ENCODE data around the gene DCUN1D4. TPM values are rescaled to one million over a fixed set of nuclear protein-coding genes. Genes with fewer than 3 reads are reported as not detected.

Gene DCUN1D4
- total RNA-seq: 10 to 100 TPM; 26.1 to 36.4 TPM

DNA sequence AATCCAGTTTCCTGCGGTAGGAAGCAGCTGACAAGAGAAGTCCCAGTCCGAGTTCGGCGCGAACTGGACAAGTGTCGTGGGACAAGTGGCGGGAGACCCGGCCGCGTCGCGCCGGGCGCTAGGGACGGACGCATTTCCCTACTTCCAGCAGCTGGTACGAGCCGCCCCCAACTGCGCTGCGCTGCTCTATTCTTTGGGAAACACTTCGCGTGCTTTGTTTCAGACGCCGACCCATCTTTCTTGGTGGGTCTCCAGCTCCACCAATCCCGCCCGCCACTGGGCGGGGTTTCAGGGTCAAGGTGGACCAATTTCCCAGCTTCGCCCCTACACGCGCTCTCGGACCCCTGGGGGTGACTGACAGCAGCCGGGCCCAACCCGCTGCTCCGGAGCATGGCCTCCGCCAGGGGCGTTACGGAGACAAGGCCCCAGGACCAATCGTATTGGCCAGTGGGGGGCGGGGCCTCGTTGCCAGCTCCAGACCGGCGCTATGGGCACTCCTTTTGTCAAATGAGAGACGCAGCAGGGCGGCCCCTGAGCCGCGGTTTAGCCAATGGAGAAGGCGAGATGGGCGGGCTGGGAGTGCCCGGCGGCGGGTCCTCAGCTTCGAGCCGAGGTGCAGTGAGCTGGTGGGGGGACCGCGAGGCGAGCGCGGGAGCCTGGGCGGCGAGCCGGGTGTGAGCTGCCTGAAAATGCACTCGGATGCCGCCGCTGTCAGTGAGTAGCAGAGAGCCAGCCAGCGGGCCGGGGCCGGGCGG, at the start of gene DCUN1D4:
DCUN1D4 (plus strand) TSS at position 600 of the 755 bp plus-strand sequence; CDS start at position 690, 90 bp downstream.

Other genes with a start within 250 kb of the DCUN1D4 start
- gene LRRC66, start 177.2 kb downstream of the DCUN1D4 start, total RNA-seq: under 1 TPM; 0.12 to 0.20 TPM
- gene SGCB, start 195.1 kb downstream of the DCUN1D4 start, total RNA-seq: 1 to 10 TPM; 7.2 to 7.8 TPM
- under 1 TPM; 0.31 to 0.71 TPM for gene SPATA18, start 208.2 kb downstream of the DCUN1D4 start, total RNA-seq